Left lung (tissue), 10 donors: ENCODE data around the gene NOXA1. TPM values are rescaled to one million over a fixed set of nuclear protein-coding genes. Genes with fewer than 3 reads are reported as not detected.

Experiments used
- ATAC-seq: fragments of 200-7000 bp; cut with Tn5 transposase; one replicate; pipeline ENCODE4 v1.9.1; 2020; ENCODE audit warnings: moderate library complexity
- DNase-seq, 4 donors: peaks; one replicate each; pipeline ENCODE4 v3.0.0-alpha.2; 2013 to 2020
- H3K27ac ChIP-seq, 2 donors: fragments of 200-600 bp; sonication (generic) in 1 of 2; one replicate each; pipeline versions ENCODE4 v1.5.0 to v1.8.0; 2020 to 2021
- H3K27me3 ChIP-seq, 2 donors: fragments of 200-600 bp; sonication (generic) in 1 of 2; one replicate each; pipeline versions ENCODE4 v1.5.0 to v1.8.0; 2020 to 2021
- H3K36me3 ChIP-seq, 2 donors: fragments of 200-600 bp; sonication (generic) in 1 of 2; one replicate each; pipeline versions ENCODE4 v1.5.0 to v1.8.0; 2020 to 2021
- H3K4me1 ChIP-seq, 2 donors: fragments of 200-600 bp; one replicate each; pipeline ENCODE4 v1.8.0; 2021
- H3K4me3 ChIP-seq, 2 donors: fragments of 200-600 bp; sonication (generic) in 1 of 2; one replicate each; pipeline versions ENCODE4 v1.5.0 to v1.8.0; 2020 to 2021; ENCODE audit warnings: mild to moderate bottlenecking in 1 of 2
- H3K9me3 ChIP-seq, 2 donors: fragments of 200-600 bp; sonication (generic) in 1 of 2; one replicate each; pipeline versions ENCODE4 v1.5.0 to v1.8.0; 2020 to 2021
- intact Hi-C, 2 donors: fragments of 100-400 bp; cut with DNase I; formaldehyde crosslinking; loops; one replicate each; pipeline versions ENCODE4 v1.11.2 to v1.14.2; 2022
- polyA plus RNA-seq, 6 donors: library from polyadenylated mRNA; unstranded; fragments of 120-200 nt; gene quantifications; one replicate each; pipeline ENCODE4 v1.2.1, GENCODE V29; 2013; ENCODE audit not compliant: insufficient read length in 6 of 6
- total RNA-seq, 2 donors: library from RNA; stranded (reverse); fragmentation: NEBNext Ultra II Directional; extraction: Animal tissue kit (Norgen Biotek cat#: 25700); gene quantifications; one replicate each; pipeline ENCODE4 v1.2.1, GENCODE V29; 2021
- TF ChIP-seq, protein P1 (sequence below), 2 donors: fragments of 200-600 bp; sonication (generic) in 1 of 2; IDR thresholded peaks; one replicate each; pipeline versions ENCODE4 v1.5.0 to v1.8.0; 2021; ENCODE audit warnings: antibody characterized with exemption in 2 of 2
- donor health status: DM: no; HTN: yes; CAD: no.
- donor health status: DM: no; HTN: no; CAD: no.

NOXA1 gene
- total and polyA plus RNA-seq, 8 donors: 4.5 to 8.7 (median 6.9) TPM

DNA sequence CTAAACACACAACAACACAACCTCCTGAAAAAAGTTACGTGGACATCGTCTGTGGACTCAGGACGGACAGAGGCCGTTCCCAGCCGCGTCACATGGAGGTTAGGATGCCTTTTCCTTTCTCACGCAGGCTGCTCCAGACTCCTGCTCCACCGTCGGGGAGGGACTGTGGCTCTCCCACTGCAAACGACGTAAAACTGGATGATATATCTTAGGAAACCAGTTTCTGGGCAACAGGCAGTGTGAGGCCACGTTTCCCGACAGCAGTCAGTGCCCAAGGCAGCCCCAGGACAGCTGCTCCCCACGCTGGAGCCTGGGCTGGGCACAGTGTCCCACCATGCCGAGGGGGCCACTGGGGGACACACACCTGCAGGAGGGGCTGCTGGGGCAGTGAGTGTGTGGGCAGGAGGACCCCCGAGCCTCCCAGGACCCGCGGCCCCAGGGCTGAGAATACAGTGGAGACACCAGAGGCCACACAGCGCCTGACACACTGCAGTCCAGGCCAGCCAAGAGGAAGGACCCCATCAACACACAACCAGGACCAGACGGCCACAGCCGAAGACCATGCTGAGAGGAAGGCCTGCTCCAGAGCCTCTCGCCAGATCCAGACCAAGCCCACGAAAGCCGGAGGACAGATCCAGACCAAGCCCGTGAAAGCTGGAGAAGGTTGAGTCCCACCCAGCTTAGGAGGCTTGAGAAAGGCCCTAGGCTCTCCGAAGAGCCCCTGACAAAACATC is 26.4 kb upstream of the NOXA1 start:
- Histone ChIP-seq H3K4me3 (no peak overlapping the region), H3K4me1 (peaks cover 0 to under 1% of the 10 kb centered on the region in 2 donors), H3K9me3 (no peaks in the 10 kb centered on the region), H3K27ac (no peak overlapping the region), H3K36me3 (peaks cover 0 to 6% of the 10 kb centered on the region in 2 donors), H3K27me3 (no peaks in the 10 kb centered on the region)
- DNase-seq: no peak
- TF ChIP-seq, protein P1, sequence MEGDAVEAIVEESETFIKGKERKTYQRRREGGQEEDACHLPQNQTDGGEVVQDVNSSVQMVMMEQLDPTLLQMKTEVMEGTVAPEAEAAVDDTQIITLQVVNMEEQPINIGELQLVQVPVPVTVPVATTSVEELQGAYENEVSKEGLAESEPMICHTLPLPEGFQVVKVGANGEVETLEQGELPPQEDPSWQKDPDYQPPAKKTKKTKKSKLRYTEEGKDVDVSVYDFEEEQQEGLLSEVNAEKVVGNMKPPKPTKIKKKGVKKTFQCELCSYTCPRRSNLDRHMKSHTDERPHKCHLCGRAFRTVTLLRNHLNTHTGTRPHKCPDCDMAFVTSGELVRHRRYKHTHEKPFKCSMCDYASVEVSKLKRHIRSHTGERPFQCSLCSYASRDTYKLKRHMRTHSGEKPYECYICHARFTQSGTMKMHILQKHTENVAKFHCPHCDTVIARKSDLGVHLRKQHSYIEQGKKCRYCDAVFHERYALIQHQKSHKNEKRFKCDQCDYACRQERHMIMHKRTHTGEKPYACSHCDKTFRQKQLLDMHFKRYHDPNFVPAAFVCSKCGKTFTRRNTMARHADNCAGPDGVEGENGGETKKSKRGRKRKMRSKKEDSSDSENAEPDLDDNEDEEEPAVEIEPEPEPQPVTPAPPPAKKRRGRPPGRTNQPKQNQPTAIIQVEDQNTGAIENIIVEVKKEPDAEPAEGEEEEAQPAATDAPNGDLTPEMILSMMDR (IDR thresholded peaks at IDR 0.05): no peak
- intact Hi-C loops: no loop called here
- no peak for ATAC-seq

DNA sequence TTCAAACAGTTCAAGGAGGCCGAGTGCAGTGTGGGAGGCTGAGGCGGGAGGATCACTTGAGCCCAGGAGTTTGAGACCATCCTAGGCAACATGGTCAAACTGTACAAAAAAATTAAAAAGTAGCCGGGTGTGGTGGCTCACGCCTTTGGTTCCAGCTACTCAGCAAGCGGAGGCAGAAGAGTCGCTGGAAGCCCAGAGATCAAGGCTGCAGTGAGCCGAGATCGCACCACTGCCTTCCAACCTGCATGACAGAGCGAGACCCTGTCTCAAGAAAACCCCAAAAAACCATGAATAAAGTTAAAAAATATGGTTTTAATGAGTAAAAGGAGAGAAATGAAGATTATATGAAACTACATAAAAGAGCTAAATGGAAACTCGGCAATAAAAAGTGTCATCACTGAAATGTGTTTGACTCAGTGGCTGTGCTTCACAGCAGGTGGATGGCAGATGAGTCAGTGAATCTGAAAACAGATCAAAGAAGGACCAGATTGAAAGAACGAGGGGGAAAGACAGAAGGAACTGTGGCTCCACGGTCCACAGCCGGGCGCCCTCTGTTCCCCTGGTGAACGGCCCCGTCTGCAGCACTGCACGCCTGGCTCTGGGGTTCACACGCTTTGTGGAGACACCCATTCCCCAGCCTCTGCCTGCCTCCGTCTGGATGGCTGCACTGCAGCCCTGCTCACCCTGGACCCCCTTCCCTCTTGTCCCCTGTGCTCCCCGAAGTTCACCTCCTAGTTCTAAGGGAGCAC is 25.3 kb upstream of the NOXA1 start:
- H3K9me3 ChIP-seq: no peaks in the 10 kb centered on the region
- no peaks in the 10 kb centered on the region for H3K27me3 ChIP-seq
- TF ChIP-seq, protein P1 (IDR thresholded peaks at IDR 0.05): no peak
- ATAC-seq (no peak), DNase-seq (no peak)
- H3K4me3 ChIP-seq: no peak overlapping the region
- H3K36me3 ChIP-seq: no peaks in the 10 kb centered on the region
- H3K27ac ChIP-seq: no peak overlapping the region
- intact Hi-C loops: no loop called here
- H3K4me1 ChIP-seq: no peaks in the 10 kb centered on the region

DNA sequence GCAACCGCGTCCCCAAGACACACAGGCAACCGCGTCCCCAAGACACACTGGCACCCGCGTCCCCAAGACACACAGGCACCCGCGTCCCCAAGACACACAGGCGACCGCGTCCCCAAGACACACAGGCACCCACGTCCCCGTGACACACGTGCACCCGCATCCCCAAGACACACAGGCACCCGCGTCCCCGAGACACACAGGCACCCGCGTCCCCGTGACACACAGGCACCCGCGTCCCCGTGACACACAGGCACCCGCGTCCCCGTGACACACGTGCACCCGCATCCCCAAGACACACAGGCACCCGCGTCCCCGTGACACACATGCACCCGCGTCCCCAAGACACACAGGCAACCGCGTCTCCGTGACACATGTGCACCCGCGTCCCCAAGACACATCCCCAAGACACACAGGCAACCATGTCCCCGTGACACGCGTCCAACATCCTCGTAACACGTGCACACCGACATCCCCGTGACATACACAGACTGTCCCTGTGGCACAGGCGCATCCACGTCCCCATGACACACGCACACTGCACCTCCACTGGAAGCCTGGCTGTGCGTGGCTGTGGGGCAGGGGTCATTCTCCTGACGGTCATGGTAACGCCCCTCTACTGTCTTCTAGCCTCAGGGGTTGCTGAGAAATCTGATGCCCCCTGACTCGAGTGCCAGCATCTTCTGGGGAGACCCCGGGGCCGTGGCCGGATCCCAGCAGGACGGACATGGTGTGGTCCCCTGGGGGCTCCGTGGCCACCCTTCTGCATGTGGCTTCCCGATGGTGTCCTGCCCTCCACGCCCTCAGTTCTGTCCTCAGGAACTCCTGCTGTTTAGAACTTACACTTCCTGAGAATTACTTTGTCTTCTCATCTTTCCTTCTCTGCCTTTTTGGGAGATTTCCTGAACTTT is 24.4 kb upstream of the NOXA1 start:
- intact Hi-C loops: no loop called here
- ATAC-seq (no peak), DNase-seq (no peak)
- Histone ChIP-seq H3K27ac (no peak overlapping the region), H3K4me1 (no peaks in the 10 kb centered on the region), H3K36me3 (no peaks in the 10 kb centered on the region), H3K4me3 (no peak overlapping the region), H3K9me3 (no peaks in the 10 kb centered on the region), H3K27me3 (no peaks in the 10 kb centered on the region)
- TF ChIP-seq, protein P1 (IDR thresholded peaks at IDR 0.05): no peak

DNA sequence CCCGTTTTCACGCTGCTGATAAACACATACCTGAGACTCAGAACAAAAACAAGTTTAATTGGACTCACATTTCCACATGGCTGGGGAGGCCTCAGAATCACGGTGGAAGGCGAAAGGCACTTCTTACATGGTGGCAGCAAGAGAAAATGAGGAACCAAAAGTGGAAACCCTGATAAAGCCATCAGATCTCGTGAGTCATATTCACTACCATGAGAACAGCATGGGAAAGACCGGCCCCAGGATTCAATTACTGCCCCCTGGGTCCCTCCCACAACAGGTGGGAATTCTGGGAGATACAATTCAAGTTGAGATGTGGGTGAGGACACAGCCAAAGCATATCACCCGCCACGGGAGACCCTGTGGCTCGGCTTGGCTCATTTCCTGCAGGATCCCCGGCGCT is 20.4 kb upstream of the NOXA1 start:
- Histone ChIP-seq H3K27me3 (peaks cover 0 to 20% of the 10 kb centered on the region in 2 donors), H3K4me1 (peaks cover 11 to 23% of the 10 kb centered on the region in 2 donors), H3K27ac (no peak overlapping the region), H3K36me3 (no peaks in the 10 kb centered on the region), H3K9me3 (no peaks in the 10 kb centered on the region), H3K4me3 (no peak overlapping the region)
- intact Hi-C loops: loop anchor here in 1 of 2 donors (10.0 kb wide), 1 partner anchor 98 kb away; the partner anchor contains the start of gene NRARP
- TF ChIP-seq, protein P1 (IDR thresholded peaks at IDR 0.05): no peak
- no peak for ATAC-seq
- no peak for DNase-seq
